ENCODE measurements around the gene SLCO3A1. TPM values are rescaled to one million over a fixed set of nuclear protein-coding genes. Genes with fewer than 3 reads are reported as not detected.

SLCO3A1 gene
- total and polyA plus RNA-seq, 2 experiments from 2014 or later, result 35.5 to 71.9 TPM

- H3K36me3 ChIP-seq, result no peaks in the 10 kb centered on the region
- H3K4me1 ChIP-seq (ENCODE audit: low read depth), result no peaks in the 10 kb centered on the region
- no peak overlapping the region for H3K27ac ChIP-seq
- no peak for TF ChIP-seq CTCF (IDR thresholded peaks at IDR 0.05; ENCODE audit: low read depth, low read length)
- no peaks in the 10 kb centered on the region for H3K9me3 ChIP-seq (ENCODE audit: low read depth)
- no peaks in the 10 kb centered on the region for H3K27me3 ChIP-seq
- no peak overlapping the region for H3K4me3 ChIP-seq
- DNase-seq (ENCODE audit: low read depth in 1 of 2, low spot score in 1 of 2), result no peak
Observed at GRCh38 chr15:92100301-92100700, 246.8 kb downstream of the SLCO3A1 start.

GRCh38 chr15:92100751-92101150, 247.2 kb downstream of the SLCO3A1 start:
- Histone ChIP-seq H3K27me3 (no peaks in the 10 kb centered on the region), H3K4me1 (ENCODE audit: low read depth) (no peaks in the 10 kb centered on the region), H3K4me3 (no peak overlapping the region), H3K27ac (no peak overlapping the region), H3K36me3 (no peaks in the 10 kb centered on the region), H3K9me3 (ENCODE audit: low read depth) (no peaks in the 10 kb centered on the region)
- TF ChIP-seq CTCF (IDR thresholded peaks at IDR 0.05; ENCODE audit: low read depth, low read length), result no peak
- no peak for DNase-seq (ENCODE audit: low read depth in 1 of 2, low spot score in 1 of 2)

- Histone ChIP-seq H3K36me3 (no peaks in the 10 kb centered on the region), H3K27ac (no peak overlapping the region), H3K4me3 (no peak overlapping the region), H3K9me3 (ENCODE audit: low read depth) (no peaks in the 10 kb centered on the region), H3K27me3 (no peaks in the 10 kb centered on the region), H3K4me1 (ENCODE audit: low read depth) (peaks cover under 1% of the 10 kb centered on the region)
- no peak for DNase-seq (ENCODE audit: low read depth in 1 of 2, low spot score in 1 of 2)
- no peak for TF ChIP-seq CTCF (IDR thresholded peaks at IDR 0.05; ENCODE audit: low read depth, low read length)
Observed at GRCh38 chr15:92101708-92102394, 248.3 kb downstream of the SLCO3A1 start.

GRCh38 chr15:92102395-92102755, 248.9 kb downstream of the SLCO3A1 start:
- TF ChIP-seq CTCF (IDR thresholded peaks at IDR 0.05; ENCODE audit: low read depth, low read length), result no peak
- H3K27me3 ChIP-seq, result no peaks in the 10 kb centered on the region
- H3K36me3 ChIP-seq, result no peaks in the 10 kb centered on the region
- H3K27ac ChIP-seq, result no peak overlapping the region
- peaks cover 6% of the 10 kb centered on the region for H3K4me1 ChIP-seq (ENCODE audit: low read depth)
- DNase-seq (ENCODE audit: low read depth in 1 of 2, low spot score in 1 of 2), result no peak
- no peaks in the 10 kb centered on the region for H3K9me3 ChIP-seq (ENCODE audit: low read depth)
- no peak overlapping the region for H3K4me3 ChIP-seq

- Histone ChIP-seq H3K27me3 (no peaks in the 10 kb centered on the region), H3K36me3 (no peaks in the 10 kb centered on the region), H3K27ac (no peak overlapping the region), H3K4me3 (no peak overlapping the region), H3K4me1 (ENCODE audit: low read depth) (peaks cover 23% of the 10 kb centered on the region), H3K9me3 (ENCODE audit: low read depth) (no peaks in the 10 kb centered on the region)
- DNase-seq (ENCODE audit: low read depth in 1 of 2, low spot score in 1 of 2), result no peak
- TF ChIP-seq CTCF (IDR thresholded peaks at IDR 0.05; ENCODE audit: low read depth, low read length), result no peak
Observed at GRCh38 chr15:92104072-92104471, 250.6 kb downstream of the SLCO3A1 start.
